IMR-90 (cell line): Measurements from ENCODE around the gene AKT2. TPM values are rescaled to one million over a fixed set of nuclear protein-coding genes. Genes with fewer than 3 reads are reported as not detected.

Experiments used
- ATAC-seq: fragments of 200-7000 bp; cut with Tn5 transposase; 2 replicates; pipeline ENCODE4 v1.9.1; 2020; ENCODE audit warnings: low read depth, mild to moderate bottlenecking, moderate library complexity
- BruUV-seq: library from RNA; stranded (reverse); fragments of 400-500 nt; replicated peaks from 2 replicates; lab custom pipeline; 2021; lab: Mats Ljungman, UMichigan
- CTCF ChIA-PET: fragments of 300-600 bp; formaldehyde crosslinking; extraction: SDS; loops from one replicate; lab custom pipeline; 2021; ENCODE audit warnings: antibody characterized with exemption; lab: Yijun Ruan, JAX
- POLR2A ChIA-PET: fragments of 300-600 bp; sonication (Branson Sonifier 250); formaldehyde crosslinking; loops from one replicate; lab custom pipeline; 2022; ENCODE audit warnings: antibody characterized with exemption; ENCODE audit not compliant: unreplicated experiment; lab: Charles Lee
- DNase-seq: peaks from one replicate; pipeline ENCODE4 v3.0.0; 2013
- H2AFZ ChIP-seq: replicated peaks from 2 replicates; pipeline ENCODE3; 2013; ENCODE audit warnings: low read length, mild to moderate bottlenecking; ENCODE audit not compliant: poor library complexity
- H2AK5ac ChIP-seq: 2 replicates; pipeline ENCODE4 v1.6.1; 2013; ENCODE audit warnings: low read depth, low read length, inconsistent platforms
- H2AK9ac ChIP-seq: replicated peaks from 2 replicates; pipeline ENCODE3; 2013; ENCODE audit warnings: mild to moderate bottlenecking, low read depth, low read length, moderate library complexity; ENCODE audit not compliant: poor library complexity
- H2BK120ac ChIP-seq: 2 replicates; pipeline ENCODE4 v1.6.1; 2013; ENCODE audit warnings: low read depth, low read length, inconsistent platforms
- H2BK15ac ChIP-seq: 3 replicates; pipeline ENCODE4 v1.6.1; 2013; ENCODE audit warnings: low read depth, low read length, inconsistent platforms
- H2BK20ac ChIP-seq: 2 replicates; pipeline ENCODE4 v1.6.1; 2013; ENCODE audit warnings: low read depth, mild to moderate bottlenecking, inconsistent platforms, low read length, moderate library complexity
- H2BK5ac ChIP-seq: 2 replicates; pipeline ENCODE4 v1.6.1; 2013; ENCODE audit warnings: mild to moderate bottlenecking, low read depth, low read length, inconsistent platforms; ENCODE audit not compliant: poor library complexity, severe bottlenecking
- H3K14ac ChIP-seq: replicated peaks from 2 replicates; pipeline ENCODE4 v1.6.1; 2013; ENCODE audit warnings: low read depth, low read length, inconsistent platforms
- H3K18ac ChIP-seq: 2 replicates; pipeline ENCODE4 v1.6.1; 2013; ENCODE audit warnings: low read depth, low read length, control low read depth
- H3K23ac ChIP-seq: 2 replicates; pipeline ENCODE4 v1.6.1; 2013; ENCODE audit warnings: low read depth, low read length, inconsistent platforms
- H3K27ac ChIP-seq: 2 replicates; pipeline ENCODE4 v1.5.1; 2013; ENCODE audit warnings: mild to moderate bottlenecking, control low read depth, low read length; ENCODE audit not compliant: insufficient read depth
- H3K27me3 ChIP-seq: 2 replicates; pipeline ENCODE4 v1.6.1; 2013; ENCODE audit warnings: low read length; ENCODE audit not compliant: control insufficient read depth, insufficient read depth
- H3K36me3 ChIP-seq: 2 replicates; pipeline ENCODE4 v1.6.1; 2013; ENCODE audit warnings: low read length, mixed read lengths; ENCODE audit not compliant: control insufficient read depth, insufficient read depth
- H3K4ac ChIP-seq: 2 replicates; pipeline ENCODE4 v1.6.1; 2013; ENCODE audit warnings: low read depth, low read length, inconsistent platforms
- H3K4me1 ChIP-seq: 2 replicates; pipeline ENCODE4 v1.6.1; 2013; ENCODE audit warnings: low read length, mixed read lengths; ENCODE audit not compliant: control insufficient read depth, insufficient read depth
- H3K4me2 ChIP-seq: 2 replicates; pipeline ENCODE4 v1.6.1; 2013; ENCODE audit warnings: low read depth, mild to moderate bottlenecking, control low read depth, low read length, moderate library complexity
- H3K4me3 ChIP-seq: 2 replicates; pipeline ENCODE4 v1.5.1; 2013; ENCODE audit warnings: low read depth, mild to moderate bottlenecking, control low read depth, low read length, moderate library complexity; ENCODE audit not compliant: insufficient read depth
- H3K56ac ChIP-seq: 2 replicates; pipeline ENCODE4 v1.6.1; 2013; ENCODE audit warnings: low read length, inconsistent platforms; ENCODE audit not compliant: insufficient read depth; ENCODE audit errors: extremely low read depth
- H3K79me1 ChIP-seq, 2 experiments: 2 replicates each; pipeline ENCODE4 v1.6.1; 2013; ENCODE audit warnings: low read length in 2 of 2, inconsistent platforms in 1 of 2, low read depth in 1 of 2
- H3K9ac ChIP-seq: 2 replicates; pipeline ENCODE4 v1.6.1; 2013; ENCODE audit warnings: low read depth, low read length, control low read depth
- H3K9me1 ChIP-seq: 2 replicates; pipeline ENCODE4 v1.6.1; 2013; ENCODE audit warnings: low read length, inconsistent platforms; ENCODE audit not compliant: insufficient read depth
- H3K9me3 ChIP-seq: 2 replicates; pipeline ENCODE4 v1.6.1; 2013; ENCODE audit warnings: low read length; ENCODE audit not compliant: control insufficient read depth, insufficient read depth
- H4K20me1 ChIP-seq: 2 replicates; pipeline ENCODE4 v1.6.1; 2013; ENCODE audit warnings: low read length, inconsistent platforms; ENCODE audit not compliant: insufficient read depth
- H4K5ac ChIP-seq: 2 replicates; pipeline ENCODE4 v1.6.1; 2013; ENCODE audit warnings: mild to moderate bottlenecking, low read depth, low read length, control low read depth
- H4K8ac ChIP-seq, 2 experiments: 2 replicates each; pipeline ENCODE4 v1.6.1; 2013; ENCODE audit warnings: low read depth in 2 of 2, low read length in 2 of 2, control low read depth in 1 of 2, inconsistent platforms in 1 of 2
- H4K91ac ChIP-seq: 2 replicates; pipeline ENCODE4 v1.6.1; 2013; ENCODE audit warnings: low read depth, low read length, inconsistent platforms; ENCODE audit not compliant: insufficient read depth
- MXI1 ChIP-seq: IDR thresholded peaks from 2 replicates; pipeline ENCODE4 v1.6.1; 2012; ENCODE audit warnings: low read depth, mild to moderate bottlenecking, low read length, moderate library complexity, borderline replicate concordance
- POLR2A ChIP-seq: IDR thresholded peaks from 2 replicates; pipeline ENCODE4 v1.6.1; 2012; ENCODE audit warnings: mild to moderate bottlenecking, low read depth, low read length
- WGBS, 2 experiments: methylation state at CpG; one replicate each; pipeline versions ENCODE4 v1.1.5 to v1.1.7; 2013; ENCODE audit warnings: missing lambda C conversion rate in 2 of 2; ENCODE audit not compliant: insufficient read length in 1 of 2; ENCODE audit errors: extremely low coverage in 2 of 2; 5-methylcytosine and 5-hydroxymethylcytosine counted together
- dilution Hi-C: fragments of 300-500 bp; cut with HindIII; formaldehyde crosslinking; loops from one replicate; pipeline ENCODE4 v1.14.3; 2018; ENCODE audit warnings: low sequenced_read_pairs; ENCODE audit not compliant: unreplicated experiment
- in situ Hi-C: fragments of 300-500 bp; cut with MboI; formaldehyde crosslinking; loops from 3 replicates; pipeline ENCODE4 v1.14.3; 2019; ENCODE audit warnings: low sequenced_read_pairs, inconsistent platforms, mixed read lengths
- intact Hi-C: fragments of 100-400 bp; cut with micrococcal nuclease; formaldehyde crosslinking; loops from 2 replicates; pipeline ENCODE4 v1.10.0; 2022
- polyA plus RNA-seq, 3 experiments: library from polyadenylated mRNA; depleted of rRNA; stranded (reverse); fragments of >200 nt; gene quantifications; 2 replicates each; pipeline ENCODE4 v1.2.3, GENCODE V29; 2012; ENCODE audit warnings: low replicate concordance in 1 of 3
- total RNA-seq: library from RNA; depleted of rRNA; stranded (reverse); fragments of >200 nt; gene quantifications from 2 replicates; pipeline ENCODE4 v1.2.3, GENCODE V29; 2012

AKT2 gene
- total and polyA plus RNA-seq, 2 of the 4 experiments (the other 2 are of a cell fraction): 61.5 to 104 TPM

DNA sequence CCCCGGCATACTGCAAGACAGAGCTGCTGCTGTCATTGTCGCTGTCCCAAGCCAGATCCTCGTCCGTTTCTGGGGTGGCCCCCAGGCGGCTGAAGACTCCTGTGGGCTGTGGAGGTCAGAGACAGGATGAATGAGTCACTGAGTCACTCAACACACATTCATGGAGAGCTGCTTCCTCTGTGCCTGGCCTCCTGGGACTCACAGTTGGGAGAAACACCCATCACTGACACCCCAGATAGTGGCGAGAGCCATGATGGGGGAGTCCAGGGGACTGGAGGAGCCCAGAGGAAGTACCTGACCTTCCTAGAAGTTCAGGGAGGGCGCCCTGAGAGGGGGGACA is 37.1 kb upstream of the AKT2 start:
- no peak overlapping the region for H3K23ac ChIP-seq
- POLR2A ChIA-PET: no interaction called here
- dilution Hi-C loops (no loop called here), in situ Hi-C loops (loop anchor here (25.0 kb wide), 1 partner anchor 190 kb away; no protein-coding TSS in a partner anchor), intact Hi-C loops (no loop called here)
- no peak overlapping the region for H2BK15ac ChIP-seq
- H2AFZ ChIP-seq: no peak overlapping the region
- no peak overlapping the region for H3K56ac ChIP-seq
- H3K4me2 ChIP-seq: no peak overlapping the region
- no CpG with 5 or more reads among the region's 7 CpGs for WGBS, 2 experiments
- peaks cover 0 to 5% of the 10 kb centered on the region in 2 experiments; a peak in 1 of 4 replicates for H3K79me1 ChIP-seq
- no peaks in the 10 kb centered on the region for H3K27me3 ChIP-seq
- CTCF ChIA-PET: no interaction called here
- H3K14ac ChIP-seq: no peak overlapping the region
- no peak overlapping the region for H2BK20ac ChIP-seq
- no peaks in the 10 kb centered on the region for H3K9me3 ChIP-seq
- BruUV-seq: no TSS peak
- no peak overlapping the region for H3K4me3 ChIP-seq
- no peak overlapping the region for H4K8ac ChIP-seq
- H2AK9ac ChIP-seq: no peak overlapping the region
- H3K9me1 ChIP-seq: no peaks in the 10 kb centered on the region
- no peak overlapping the region for H2AK5ac ChIP-seq
- H3K27ac ChIP-seq: no peak overlapping the region
- no peak overlapping the region for H3K9ac ChIP-seq
- H3K4me1 ChIP-seq: no peaks in the 10 kb centered on the region
- DNase-seq (no peak), ATAC-seq (no peak)
- no peak overlapping the region for H3K18ac ChIP-seq
- H3K36me3 ChIP-seq: peaks cover 56% of the 10 kb centered on the region
- TF ChIP-seq POLR2A (no peak), MXI1 (no peak)
- H2BK5ac ChIP-seq: no peak overlapping the region
- H2BK120ac ChIP-seq: no peak overlapping the region
- no peak overlapping the region for H4K91ac ChIP-seq
- H4K20me1 ChIP-seq: peaks cover 6% of the 10 kb centered on the region; the same call in 1 of the 2 replicates
- no peak overlapping the region for H4K5ac ChIP-seq
- H3K4ac ChIP-seq: no peak overlapping the region
